ENCODE results near the gene TSC1.
"Not testable (repeated sequence)": the region's sequence is repeated elsewhere in the genome, so short reads cannot be mapped to it uniquely, and the experiment has no call there.

Gene TSC1

GRCh38 chr9:132944294-132945185 lies at the start of gene TSC1:
Gene TSC1 (minus strand): TSS chr9:132944616. CDS start chr9:132928872, 15,744 bp downstream.
- DNase-seq (ENCODE audit: low read depth), result peak; percentile 96

DNA sequence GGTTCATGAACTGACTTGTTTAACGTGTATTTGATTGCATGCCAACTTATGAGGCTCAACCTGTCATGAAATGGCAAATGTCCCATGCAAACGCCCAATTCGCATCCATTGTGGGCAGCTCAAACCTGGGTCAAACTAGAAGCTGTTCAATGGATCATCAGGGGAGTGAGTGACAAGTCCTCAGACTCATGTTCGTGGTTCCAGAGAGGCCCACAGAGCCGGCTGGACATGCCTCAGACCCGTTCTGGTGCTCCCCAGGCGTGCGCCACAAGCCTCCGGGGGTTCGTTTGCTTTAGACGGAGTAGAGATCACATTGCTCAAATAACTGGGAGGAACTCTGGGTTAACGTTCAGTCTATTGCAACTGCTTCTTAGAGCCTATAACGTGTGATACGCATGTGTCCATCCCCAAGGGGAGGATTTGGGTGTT lies 49.1 kb upstream of the TSC1 start:
- no peak for DNase-seq (ENCODE audit: low read depth)

GRCh38 chr9:132991351-132992300 lies 47.2 kb upstream of the TSC1 start:
- DNase-seq (ENCODE audit: low read depth), result no peak

- no peak for DNase-seq (ENCODE audit: low read depth)
These were observed 46.4 kb upstream of the TSC1 start for GRCh38 chr9:132990781-132991180.

GRCh38 chr9:132989998-132990557 lies 45.7 kb upstream of the TSC1 start:
- DNase-seq (ENCODE audit: low read depth), result not testable (repeated sequence)

DNA sequence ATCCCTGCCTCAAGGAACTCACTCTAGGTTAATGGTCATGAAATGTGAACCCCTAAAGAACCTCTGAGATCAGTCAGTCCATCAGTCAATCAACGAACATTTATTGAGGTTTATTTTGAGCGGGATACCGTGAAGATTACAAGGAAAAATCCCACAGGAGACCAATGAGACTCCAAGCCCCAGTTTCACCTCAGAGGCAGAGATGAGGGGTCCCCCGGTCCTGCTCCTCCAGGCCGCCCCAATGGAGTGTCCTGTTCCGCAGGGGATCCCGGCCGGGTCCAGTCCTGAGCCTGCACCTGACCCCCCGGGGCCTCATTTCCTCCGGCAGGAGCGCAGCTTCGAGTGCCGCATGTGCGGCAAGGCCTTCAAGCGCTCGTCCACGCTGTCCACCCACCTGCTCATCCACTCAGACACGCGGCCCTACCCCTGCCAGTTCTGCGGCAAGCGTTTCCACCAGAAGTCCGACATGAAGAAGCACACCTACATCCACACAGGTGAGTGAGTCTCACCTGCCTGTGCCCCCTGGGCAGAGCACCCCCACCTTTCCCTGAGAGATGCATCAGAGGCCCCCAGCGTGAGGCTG lies 45.1 kb upstream of the TSC1 start:
- no peak for DNase-seq (ENCODE audit: low read depth)

- no peak for DNase-seq (ENCODE audit: low read depth)
These were observed 44.5 kb upstream of the TSC1 start for GRCh38 chr9:132989014-132989310.

DNA sequence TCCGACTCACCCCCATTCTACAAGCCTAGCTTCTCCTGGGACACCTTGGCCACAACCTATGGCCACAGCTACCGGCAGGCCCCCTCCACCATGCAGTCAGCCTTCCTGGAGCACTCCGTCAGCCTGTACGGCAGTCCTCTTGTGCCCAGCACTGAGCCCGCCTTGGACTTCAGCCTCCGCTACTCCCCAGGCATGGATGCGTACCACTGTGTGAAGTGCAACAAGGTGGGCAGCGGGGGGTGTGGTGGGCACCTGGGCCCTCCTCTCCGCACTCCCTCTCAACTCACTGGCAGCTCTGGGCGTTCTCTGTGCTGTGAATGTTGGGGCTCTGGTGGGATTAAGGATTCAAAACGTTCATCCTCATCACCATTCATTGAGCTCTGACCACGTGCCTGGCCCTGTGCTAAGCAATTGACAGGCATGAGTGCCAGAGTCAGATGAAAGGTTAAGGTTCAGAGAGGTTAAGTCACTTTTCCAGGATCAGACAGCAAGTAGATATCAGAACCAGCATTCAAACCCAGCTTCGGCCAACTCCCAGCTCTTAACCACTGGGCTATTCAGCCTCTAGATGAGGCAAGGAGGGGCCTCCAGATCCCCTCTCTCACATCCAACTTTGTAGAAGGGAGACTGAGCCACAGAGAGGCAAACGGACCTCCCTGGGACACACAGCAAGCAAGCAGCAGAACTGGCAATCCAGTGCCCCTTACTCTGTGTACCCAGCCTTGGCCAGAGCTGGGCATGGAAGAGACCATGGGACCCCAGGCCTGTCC lies 44.0 kb upstream of the TSC1 start:
- DNase-seq (ENCODE audit: low read depth), result no peak

- DNase-seq (ENCODE audit: low read depth), result no peak
These were observed 42.5 kb upstream of the TSC1 start for GRCh38 chr9:132986640-132987620.

DNA sequence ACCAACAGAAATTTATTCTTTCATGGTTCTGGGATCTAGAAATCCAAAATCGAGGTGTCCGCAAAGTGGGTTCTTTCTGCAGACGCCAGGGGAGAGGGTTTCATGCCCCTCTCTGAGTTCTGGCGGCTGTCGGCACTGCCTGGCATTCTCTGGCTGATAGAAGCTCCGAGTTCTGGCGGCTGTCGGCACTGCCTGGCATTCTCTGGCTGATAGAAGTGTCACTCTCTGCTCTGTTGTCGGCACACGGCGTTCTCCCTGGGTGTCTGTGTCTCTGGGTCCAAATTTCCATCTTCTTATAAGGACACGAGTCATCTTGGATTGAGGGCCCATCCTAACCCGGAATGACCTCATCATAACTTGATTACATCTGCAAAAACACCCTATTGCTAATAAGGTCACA lies 41.7 kb upstream of the TSC1 start:
- DNase-seq (ENCODE audit: low read depth), result no peak

- no peak for DNase-seq (ENCODE audit: low read depth)
These were observed 41.1 kb upstream of the TSC1 start for GRCh38 chr9:132985489-132985888.

DNA sequence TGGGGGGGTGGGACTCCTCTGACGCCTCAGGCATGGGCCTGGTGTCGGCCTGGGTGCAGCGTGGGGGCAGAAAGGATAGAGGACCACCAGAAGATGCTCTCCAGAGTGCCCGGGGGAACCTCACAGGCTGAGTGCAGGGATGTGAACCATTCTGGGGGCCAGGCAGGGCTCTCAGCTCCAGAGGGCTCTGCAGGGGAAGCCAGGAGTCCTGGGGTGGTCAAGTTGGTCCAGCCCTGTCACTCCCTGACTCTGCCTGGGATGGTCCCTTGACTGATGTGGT lies 40.6 kb upstream of the TSC1 start:
- DNase-seq (ENCODE audit: low read depth), result no peak

DNA sequence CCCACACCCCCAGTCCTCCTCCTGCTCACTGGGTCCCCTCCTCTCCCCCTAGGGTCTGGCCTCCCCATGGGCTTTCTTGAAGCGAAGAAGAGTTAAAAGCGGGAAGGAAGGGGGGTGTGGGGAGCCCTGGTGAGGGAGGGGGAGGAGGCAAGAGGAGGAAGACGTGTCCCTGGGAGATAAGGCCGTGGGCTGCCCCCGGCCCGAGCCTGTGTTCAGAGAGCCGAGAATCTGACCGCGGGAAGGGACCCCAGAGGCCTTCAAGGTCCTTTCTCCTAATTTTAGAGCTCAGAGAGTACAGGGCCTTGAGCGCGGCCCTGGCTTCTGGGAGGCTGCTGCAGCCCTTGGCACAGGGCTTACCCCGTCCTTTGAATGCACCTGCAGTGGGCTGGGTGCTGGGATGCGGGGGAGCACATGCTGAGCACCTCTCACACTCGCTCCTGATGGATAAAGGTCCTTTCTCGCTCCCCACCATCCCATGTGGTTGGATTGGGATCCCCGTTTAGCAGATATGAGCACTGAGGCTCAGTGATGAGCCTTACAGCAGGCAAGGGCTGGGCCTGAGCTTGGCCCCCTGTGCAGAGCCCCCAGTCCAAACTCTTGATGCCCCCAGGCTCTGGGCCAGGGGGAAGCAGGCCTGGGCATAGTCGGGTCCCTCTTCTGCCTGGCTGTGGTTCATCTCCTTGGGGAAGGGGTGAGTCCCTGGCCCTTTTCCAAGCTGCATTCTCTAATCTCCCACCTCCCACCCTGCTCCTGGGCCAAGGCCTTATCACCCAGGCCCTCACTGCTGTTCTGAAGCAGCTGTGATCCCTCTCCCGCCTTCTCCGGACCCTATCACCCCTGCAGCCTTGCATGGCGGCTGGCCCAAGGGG lies 40.0 kb upstream of the TSC1 start:
- DNase-seq (ENCODE audit: low read depth), result no peak

DNA sequence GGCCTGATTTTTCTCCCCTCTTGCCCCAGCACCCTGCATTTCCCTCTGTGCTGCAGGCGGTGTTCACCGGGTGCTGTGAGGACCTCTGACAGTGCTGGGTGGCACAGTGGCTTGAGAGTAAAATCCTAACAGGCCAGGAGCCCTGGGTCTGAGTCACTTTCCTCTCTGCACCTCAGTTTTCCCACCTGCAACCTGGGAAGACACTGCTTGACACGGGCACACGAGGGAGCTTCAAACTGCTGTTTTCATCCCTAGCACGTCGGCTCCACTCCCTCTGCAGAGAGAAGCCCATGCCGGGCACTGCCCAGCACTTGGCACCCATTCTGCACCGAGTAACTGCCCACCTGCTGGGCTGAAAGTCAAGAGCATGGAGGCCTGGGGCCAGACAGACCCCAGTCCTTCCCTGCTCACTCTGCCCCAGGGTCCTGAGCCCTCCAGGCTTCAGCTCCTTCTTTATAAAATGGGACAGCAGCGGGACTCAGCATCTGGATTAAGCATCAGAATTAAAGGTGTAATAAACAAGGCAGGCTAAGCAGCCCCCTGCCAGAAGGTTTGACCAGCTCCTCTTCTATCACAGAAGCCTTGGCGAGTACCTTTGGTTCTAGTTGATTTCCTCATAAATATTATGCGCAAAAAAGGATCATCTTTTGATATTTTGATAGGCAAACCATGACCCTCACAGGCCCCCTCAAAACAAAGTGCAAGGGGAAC lies 39.2 kb upstream of the TSC1 start:
- DNase-seq (ENCODE audit: low read depth), result no peak

GRCh38 chr9:132982458-132982857 lies 38.0 kb upstream of the TSC1 start:
- DNase-seq (ENCODE audit: low read depth), result no peak

DNA sequence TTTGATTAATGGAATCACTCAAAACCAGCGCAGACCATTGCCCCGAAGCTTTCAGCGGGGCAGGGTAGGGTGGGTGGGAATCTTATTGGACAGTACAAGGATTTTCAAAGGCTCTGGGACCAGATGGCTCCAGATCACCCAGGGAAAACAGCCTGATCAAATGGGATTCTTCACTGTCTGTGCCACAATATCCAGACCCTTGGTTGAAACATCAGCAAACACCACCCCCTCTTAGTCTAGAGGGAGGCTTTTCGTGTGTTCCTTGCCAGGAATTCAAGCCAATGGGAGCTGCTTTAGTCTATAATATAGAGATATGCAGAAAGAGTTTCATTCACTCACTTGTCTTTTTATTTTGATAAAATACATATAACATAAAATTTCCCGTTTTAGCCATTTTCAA lies 35.7 kb upstream of the TSC1 start:
- DNase-seq (ENCODE audit: low read depth), result no peak

DNA sequence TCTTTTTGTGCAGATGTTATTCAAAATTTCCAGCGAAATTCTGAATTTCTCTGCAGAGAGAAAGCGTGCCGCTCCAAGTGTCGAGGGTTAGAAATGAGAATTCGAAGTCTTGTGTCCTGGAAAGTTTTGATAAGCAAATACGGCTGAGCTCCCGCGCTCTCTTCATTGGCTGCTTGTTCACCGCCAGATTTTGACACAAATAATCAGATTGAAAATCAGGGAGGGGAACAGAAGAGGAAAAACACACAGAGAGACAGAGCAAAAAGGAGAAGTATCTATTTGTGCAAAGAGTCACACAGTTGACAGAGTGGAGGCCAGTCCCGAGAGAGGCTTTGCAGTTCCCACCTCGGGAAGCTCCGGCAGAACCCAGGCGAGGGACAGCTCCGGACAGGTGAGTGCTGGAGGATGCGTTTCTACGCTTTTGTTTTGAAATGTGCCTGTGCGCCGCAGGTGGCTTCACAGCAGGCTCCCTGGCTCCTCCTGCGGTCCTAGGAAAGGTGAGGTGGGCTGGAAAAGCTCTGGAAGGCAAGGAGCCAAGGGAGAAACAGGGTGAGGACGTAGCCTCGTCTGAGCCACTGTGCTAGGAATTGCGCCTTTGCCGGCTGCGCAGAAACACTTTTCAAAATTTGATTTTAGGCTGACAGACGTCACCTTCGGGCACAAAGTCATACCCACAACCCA lies 34.2 kb upstream of the TSC1 start, which contains the start of gene GFI1B:
GFI1B (plus strand) TSS at position 244 of the 681 bp plus-strand sequence. CDS start 7,985 bp downstream, outside the sequence.
- no peak for DNase-seq (ENCODE audit: low read depth)

DNA sequence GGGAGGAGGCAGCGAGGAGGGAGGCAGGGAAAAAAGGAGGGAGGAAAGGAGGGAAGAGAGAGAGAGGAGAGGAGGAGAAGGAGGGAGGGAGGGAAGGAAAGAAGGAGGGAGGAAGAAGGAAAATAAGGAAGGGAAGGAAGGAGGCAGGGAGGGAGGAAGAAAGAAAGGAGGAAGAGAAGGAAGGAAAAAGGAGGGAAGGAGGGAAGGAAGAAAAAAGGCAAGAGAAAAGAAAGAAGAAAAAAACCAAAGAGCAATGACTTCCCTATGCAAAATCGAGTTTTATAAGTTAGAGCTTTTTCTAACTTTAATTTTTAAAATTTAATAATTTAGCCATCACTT lies 33.7 kb upstream of the TSC1 start:
- DNase-seq (ENCODE audit: low read depth), result no peak
